ENCODE results near the gene SLIT1. TPM values are rescaled to one million over a fixed set of nuclear protein-coding genes. Genes with fewer than 3 reads are reported as not detected.

SLIT1 gene
- total RNA-seq: 0.29 and 0.49 TPM in 2 replicates
- total RNA-seq (2013): 0.19 TPM
- polyA plus RNA-seq: 0.15 and 0.65 TPM in 2 replicates
- 0.17 and 0.64 TPM in 2 replicates for polyA minus RNA-seq

GRCh38 chr10:97185326-97186058 lies at the start of gene SLIT1:
Gene SLIT1, minus strand, starts transcription at chr10:97185959. Its CDS starts 285 bp downstream, at chr10:97185674.
- Mint-ChIP-seq H3K4me1 (peaks cover 15% of the 10 kb centered on the region), H3K27me3 (peaks cover 64% of the 10 kb centered on the region), H3K27ac (no peak within 1 kb of the TSS), H3K4me3 (peak within 1 kb of the TSS; percentile 71), H3K9me3 (ENCODE audit: insufficient read depth) (no peaks in the 10 kb centered on the region)
- 1% methylated on average over 68 of the region's 74 CpGs for WGBS (ENCODE audit: insufficient coverage)
- TF ChIP-seq CTCF (IDR thresholded peaks at IDR 0.05) (no peak), EZH2 (IDR thresholded peaks at IDR 0.05; ENCODE audit: borderline replicate concordance, insufficient read depth, low read depth, low read length, poor library complexity, severe bottlenecking) (no peak)
- peaks cover 0 to 2% (median 0%) of the 10 kb centered on the region in 3 donors for H3K9me3 ChIP-seq (ENCODE audit: control extremely low read depth in 1 of 3, control insufficient read depth in 2 of 3, insufficient read depth in 1 of 3, low read length in 2 of 3)
- POLR2A ChIA-PET: no interaction called here
- peak within 1 kb of the TSS; percentile 28 for H2AFZ ChIP-seq (ENCODE audit: insufficient read depth, low read depth, low read length, poor library complexity, severe bottlenecking)
- no peaks in the 10 kb centered on the region for H4K20me1 ChIP-seq (ENCODE audit: control insufficient read depth, insufficient read depth, low read length, poor library complexity, severe bottlenecking)
- ATAC-seq (ENCODE audit: low read depth) (no peak), DNase-seq (no peak)
- no peak within 1 kb of the TSS for H3K9ac ChIP-seq (ENCODE audit: low read length)
- H3K4me2 ChIP-seq (replicated peaks; ENCODE audit: low read depth, low read length, poor library complexity, severe bottlenecking): peak within 1 kb of the TSS; percentile 67
- H3K4me3 ChIP-seq (ENCODE audit: control extremely low read depth in 1 of 5, extremely low read depth in 1 of 5, insufficient read depth in 1 of 5, low read depth in 2 of 5, low read length in 4 of 5): peak within 1 kb of the TSS in 2 of 5 experiments; percentile 15 to 25
- peaks cover 0 to 58% (median 14%) of the 10 kb centered on the region in 4 experiments for H3K27me3 ChIP-seq (replicated peaks in 1 of 4; ENCODE audit: control extremely low read depth in 1 of 4, control insufficient read depth in 3 of 4, insufficient read depth in 4 of 4, low read length in 3 of 4)
- H3K27ac ChIP-seq (ENCODE audit: low read length in 2 of 2): no peak within 1 kb of the TSS
- intact Hi-C loops (cut with micrococcal nuclease): no loop called here
- H3K79me2 ChIP-seq (ENCODE audit: control insufficient read depth, insufficient read depth, low read length): no peaks in the 10 kb centered on the region
- peaks cover 13 to 17% of the 10 kb centered on the region in 2 donors for H3K4me1 ChIP-seq (ENCODE audit: control insufficient read depth in 2 of 2, insufficient read depth in 2 of 2, low read length in 2 of 2)
- H3K36me3 ChIP-seq (replicated peaks in 1 of 2; ENCODE audit: control extremely low read depth in 1 of 2, control insufficient read depth in 1 of 2, extremely low read depth in 1 of 2, insufficient read depth in 2 of 2, low read length in 1 of 2): no peaks in the 10 kb centered on the region
- CTCF ChIA-PET: interaction anchor here (2.4 kb wide), 1 partner anchor 11 kb away, joined by 7 read pairs; no protein-coding TSS in a partner anchor

- no peaks in the 10 kb centered on the region for H3K9me3 ChIP-seq (ENCODE audit: control extremely low read depth in 1 of 3, control insufficient read depth in 2 of 3, insufficient read depth in 1 of 3, low read length in 2 of 3)
- H3K27me3 ChIP-seq (replicated peaks in 1 of 4; ENCODE audit: control extremely low read depth in 1 of 4, control insufficient read depth in 3 of 4, insufficient read depth in 4 of 4, low read length in 3 of 4): no peaks in the 10 kb centered on the region
- 100% methylated on average over 3 of the region's 4 CpGs for WGBS (ENCODE audit: insufficient coverage)
- no peak overlapping the region for H3K9ac ChIP-seq (ENCODE audit: low read length)
- Mint-ChIP-seq H3K27ac (no peak overlapping the region), H3K9me3 (ENCODE audit: insufficient read depth) (no peaks in the 10 kb centered on the region), H3K27me3 (no peaks in the 10 kb centered on the region), H3K4me1 (peaks cover 5% of the 10 kb centered on the region), H3K4me3 (no peak overlapping the region)
- ChIA-PET CTCF (interaction anchor here (1.0 to 6.9 kb wide), 5 partner anchors 10 to 197 kb away, joined by 3 to 42 read pairs (median 7); no protein-coding TSS in a partner anchor), POLR2A (no interaction called here)
- ATAC-seq (ENCODE audit: low read depth) (no peak), DNase-seq (no peak)
- H3K4me3 ChIP-seq (ENCODE audit: control extremely low read depth in 1 of 5, extremely low read depth in 1 of 5, insufficient read depth in 1 of 5, low read depth in 2 of 5, low read length in 4 of 5): no peak overlapping the region
- H3K27ac ChIP-seq (ENCODE audit: low read length in 2 of 2): no peak overlapping the region
- peaks cover 0 to 13% of the 10 kb centered on the region in 2 experiments for H3K36me3 ChIP-seq (replicated peaks in 1 of 2; ENCODE audit: control extremely low read depth in 1 of 2, control insufficient read depth in 1 of 2, extremely low read depth in 1 of 2, insufficient read depth in 2 of 2, low read length in 1 of 2)
- H3K4me1 ChIP-seq (ENCODE audit: control insufficient read depth in 2 of 2, insufficient read depth in 2 of 2, low read length in 2 of 2): peaks cover 0 to 4% of the 10 kb centered on the region in 2 donors
- TF ChIP-seq CTCF (IDR thresholded peaks at IDR 0.05): no peak
- intact Hi-C loops (cut with micrococcal nuclease): no loop called here
- no peaks in the 10 kb centered on the region for H4K20me1 ChIP-seq (ENCODE audit: control insufficient read depth, insufficient read depth, low read length, poor library complexity, severe bottlenecking)
- H3K4me2 ChIP-seq (replicated peaks; ENCODE audit: low read depth, low read length, poor library complexity, severe bottlenecking): no peak overlapping the region
- H3K79me2 ChIP-seq (ENCODE audit: control insufficient read depth, insufficient read depth, low read length): no peaks in the 10 kb centered on the region
- no peak overlapping the region for H2AFZ ChIP-seq (ENCODE audit: insufficient read depth, low read depth, low read length, poor library complexity, severe bottlenecking)
These were observed 49.6 kb upstream of the SLIT1 start for GRCh38 chr10:97235353-97235752.
